Measurements from ENCODE around the gene FKBP1C.
"Not testable (repeated sequence)": the region's sequence is repeated elsewhere in the genome, so short reads cannot be mapped to it uniquely, and the experiment has no call there.

Gene FKBP1C

GRCh38 chr6:63211343-63211742 lies at the start of gene FKBP1C:
Gene FKBP1C, plus strand, starts transcription at chr6:63211469.
- not testable (repeated sequence) for DNase-seq

- DNase-seq, result not testable (repeated sequence)
Measured at GRCh38 chr6:63164047-63164803, 47.0 kb upstream of the FKBP1C start.

- DNase-seq, result no peak
Measured at GRCh38 chr6:63174173-63174572, 37.1 kb upstream of the FKBP1C start.

GRCh38 chr6:63176181-63176580 lies 35.1 kb upstream of the FKBP1C start:
- DNase-seq, result no peak

- DNase-seq, result no peak
Measured at GRCh38 chr6:63180367-63180766, 30.9 kb upstream of the FKBP1C start.

GRCh38 chr6:63186970-63187369 lies 24.3 kb upstream of the FKBP1C start:
- no peak for DNase-seq

- DNase-seq, result no peak
Measured at GRCh38 chr6:63188828-63189227, 22.4 kb upstream of the FKBP1C start.

GRCh38 chr6:63193324-63193723 lies 17.9 kb upstream of the FKBP1C start:
- no peak for DNase-seq

- DNase-seq, result no peak
Measured at GRCh38 chr6:63197741-63198140, 13.5 kb upstream of the FKBP1C start.

- no peak for DNase-seq
Measured at GRCh38 chr6:63213325-63213724, 2.1 kb downstream of the FKBP1C start.

GRCh38 chr6:63214816-63215215 lies 3.5 kb downstream of the FKBP1C start:
- no peak for DNase-seq

GRCh38 chr6:63224179-63224578 lies 12.9 kb downstream of the FKBP1C start:
- DNase-seq, result no peak

GRCh38 chr6:63225987-63226386 lies 14.7 kb downstream of the FKBP1C start:
- not testable (repeated sequence) for DNase-seq

GRCh38 chr6:63227928-63228894 lies 16.9 kb downstream of the FKBP1C start:
- DNase-seq, result not testable (repeated sequence)

- not testable (repeated sequence) for DNase-seq
Measured at GRCh38 chr6:63230027-63230426, 18.8 kb downstream of the FKBP1C start.

- DNase-seq, result not testable (repeated sequence)
Measured at GRCh38 chr6:63230511-63230910, 19.2 kb downstream of the FKBP1C start.

GRCh38 chr6:63236398-63236817 lies 25.1 kb downstream of the FKBP1C start:
- no peak for DNase-seq

GRCh38 chr6:63245420-63245819 lies 34.2 kb downstream of the FKBP1C start:
- no peak for DNase-seq

- DNase-seq, result no peak
Measured at GRCh38 chr6:63245909-63246308, 34.6 kb downstream of the FKBP1C start.

- no peak for DNase-seq
Measured at GRCh38 chr6:63246581-63246980, 35.3 kb downstream of the FKBP1C start.

GRCh38 chr6:63249875-63250482 lies 38.7 kb downstream of the FKBP1C start:
- DNase-seq, result no peak

- DNase-seq, result no peak
Measured at GRCh38 chr6:63259153-63259552, 47.9 kb downstream of the FKBP1C start.

GRCh38 chr6:63261820-63262219 lies 50.6 kb downstream of the FKBP1C start:
- no peak for DNase-seq

All from NCI-H2107 (cell line).